Measurements from ENCODE around the gene RGS6. TPM values are rescaled to one million over a fixed set of nuclear protein-coding genes. Genes with fewer than 3 reads are reported as not detected.
"Not testable (repeated sequence)": the region's sequence is repeated elsewhere in the genome, so short reads cannot be mapped to it uniquely, and the experiment has no call there.

Gene RGS6
- total RNA-seq: 2.8 TPM in 2 replicates
- long read RNA-seq, partial matches to known transcripts: 2 of 4 reads
- long read RNA-seq, other reads (novel, unspliced or antisense): 2 of 4 reads

- Mint-ChIP-seq H3K36me3 (ENCODE audit: low read depth) (peaks cover 2% of the 10 kb centered on the region), H3K27me3 (ENCODE audit: low read depth) (peaks cover 55% of the 10 kb centered on the region), H3K9me3 (peaks cover 5% of the 10 kb centered on the region), H3K4me1 (peaks cover 11% of the 10 kb centered on the region), H3K27ac (ENCODE audit: unreplicated experiment) (no peak within 1 kb of the TSS), H3K4me3 (peak within 1 kb of the TSS; percentile 82)
- peak; percentile 50 for TF ChIP-seq CTCF (conservative IDR thresholded peaks at IDR 0.05)
- DNase-seq (ENCODE audit: low read depth, low spot score): peak; percentile 30
Measured at GRCh38 chr14:71932229-71932981, at the start of gene RGS6. Gene RGS6 (plus strand): TSS chr14:71932429.

DNA sequence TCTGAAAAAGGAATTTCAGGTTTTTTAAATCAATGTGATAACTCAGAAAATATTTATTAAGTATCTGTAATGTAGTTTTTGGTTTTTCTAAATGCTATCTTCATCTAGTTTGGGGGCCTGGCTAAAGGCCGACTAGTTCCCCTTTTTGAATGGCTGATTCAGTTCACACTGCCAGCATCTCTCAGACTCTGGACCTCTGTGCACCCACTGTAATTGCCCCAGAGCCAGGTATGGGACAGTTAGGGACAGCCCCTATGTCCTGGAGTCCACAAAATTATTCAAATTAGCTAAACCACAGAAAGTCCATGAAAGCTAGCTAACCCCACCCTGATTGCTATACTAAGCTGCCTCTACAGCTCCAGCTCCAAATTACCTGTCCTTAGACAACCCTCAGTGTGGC, 49.1 kb upstream of the RGS6 start:
- no peak for DNase-seq (ENCODE audit: low read depth, low spot score)
- Mint-ChIP-seq H3K4me3 (no peak overlapping the region), H3K4me1 (no peaks in the 10 kb centered on the region), H3K9me3 (peaks cover 16% of the 10 kb centered on the region), H3K27me3 (ENCODE audit: low read depth) (no peaks in the 10 kb centered on the region), H3K36me3 (ENCODE audit: low read depth) (peaks cover 20% of the 10 kb centered on the region), H3K27ac (ENCODE audit: unreplicated experiment) (no peak overlapping the region)
- no peak for TF ChIP-seq CTCF (conservative IDR thresholded peaks at IDR 0.05)

GRCh38 chr14:71885301-71885700, 46.9 kb upstream of the RGS6 start:
- Mint-ChIP-seq H3K36me3 (ENCODE audit: low read depth) (peaks cover 10% of the 10 kb centered on the region), H3K27me3 (ENCODE audit: low read depth) (no peaks in the 10 kb centered on the region), H3K4me3 (no peak overlapping the region), H3K9me3 (peaks cover 18% of the 10 kb centered on the region), H3K27ac (ENCODE audit: unreplicated experiment) (no peak overlapping the region), H3K4me1 (peaks cover 4% of the 10 kb centered on the region)
- no peak for DNase-seq (ENCODE audit: low read depth, low spot score)
- TF ChIP-seq CTCF (conservative IDR thresholded peaks at IDR 0.05): no peak

DNA sequence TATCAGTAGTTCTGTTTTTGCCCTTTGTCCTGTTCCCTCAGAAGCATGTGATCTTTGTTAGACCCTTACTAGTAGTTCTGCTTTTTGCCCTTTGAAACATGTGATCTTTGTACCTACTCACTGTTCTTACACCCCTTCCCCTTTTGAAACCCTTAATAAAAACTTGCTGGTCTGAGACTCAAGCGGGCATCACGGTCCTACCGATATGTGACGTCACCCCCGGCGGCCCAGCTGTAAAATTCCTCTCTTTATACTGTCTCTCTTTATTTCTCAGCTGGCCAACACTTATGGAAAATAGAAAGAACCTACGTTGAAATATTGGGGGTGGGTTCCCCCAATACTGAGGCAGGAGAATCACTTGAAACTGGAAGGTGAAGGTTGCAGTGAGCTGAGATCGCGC, 44.4 kb upstream of the RGS6 start:
- H3K27ac Mint-ChIP-seq (ENCODE audit: unreplicated experiment); DNase-seq (ENCODE audit: low read depth, low spot score); H3K36me3 Mint-ChIP-seq (ENCODE audit: low read depth); H3K4me1 Mint-ChIP-seq; H3K4me3 Mint-ChIP-seq; H3K27me3 Mint-ChIP-seq (ENCODE audit: low read depth): not testable (repeated sequence)
- H3K9me3 Mint-ChIP-seq: peaks cover 14% of the 10 kb centered on the region

DNA sequence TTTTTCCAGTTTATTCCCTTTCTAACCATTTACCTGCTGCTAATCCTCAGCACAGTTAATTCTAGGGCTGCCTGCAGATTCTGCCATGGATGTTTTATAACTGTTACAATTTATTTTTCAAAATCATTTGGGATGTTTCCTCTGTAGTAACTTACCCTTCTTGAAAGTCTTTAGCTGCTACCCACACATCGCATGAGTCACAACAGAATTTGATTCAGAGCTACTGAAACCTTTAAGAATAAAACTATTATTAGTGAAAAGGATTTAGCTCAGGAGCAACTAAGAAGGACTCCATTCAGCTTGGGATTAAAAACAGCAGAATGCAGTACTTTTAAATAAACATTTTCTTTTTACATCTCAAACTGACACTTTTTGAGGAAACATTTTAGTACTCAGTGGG, 41.7 kb upstream of the RGS6 start:
- no peak for DNase-seq (ENCODE audit: low read depth, low spot score)
- peaks cover 5% of the 10 kb centered on the region for H3K4me1 Mint-ChIP-seq
- peaks cover 14% of the 10 kb centered on the region for H3K9me3 Mint-ChIP-seq
- H3K4me3 Mint-ChIP-seq: no peak overlapping the region
- H3K27ac Mint-ChIP-seq (ENCODE audit: unreplicated experiment): no peak overlapping the region
- no peak for TF ChIP-seq CTCF (conservative IDR thresholded peaks at IDR 0.05)
- peaks cover 7% of the 10 kb centered on the region for H3K36me3 Mint-ChIP-seq (ENCODE audit: low read depth)
- no peaks in the 10 kb centered on the region for H3K27me3 Mint-ChIP-seq (ENCODE audit: low read depth)

DNA sequence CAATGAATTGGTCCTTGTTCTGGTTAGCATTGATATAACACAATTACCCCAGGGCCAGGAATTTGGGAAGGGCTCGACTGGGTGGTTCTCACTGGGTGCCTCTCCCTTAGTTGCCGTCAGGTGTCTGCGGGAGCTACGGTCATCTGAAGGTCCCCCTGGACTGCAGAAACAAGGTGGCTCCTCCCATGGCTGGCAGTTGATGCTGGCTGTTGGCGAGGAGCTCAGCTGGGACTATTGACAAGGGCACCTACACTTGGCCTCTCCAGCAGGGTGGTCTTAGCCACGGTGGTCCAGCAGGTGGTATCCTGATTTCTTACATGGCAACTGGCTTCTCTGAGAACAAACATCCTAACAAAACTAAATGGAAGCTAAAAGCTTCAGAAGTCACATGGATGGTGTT, 41.0 kb upstream of the RGS6 start:
- no peak overlapping the region for H3K4me3 Mint-ChIP-seq
- TF ChIP-seq CTCF (conservative IDR thresholded peaks at IDR 0.05): no peak
- peaks cover 5% of the 10 kb centered on the region for H3K36me3 Mint-ChIP-seq (ENCODE audit: low read depth)
- H3K27me3 Mint-ChIP-seq (ENCODE audit: low read depth): no peaks in the 10 kb centered on the region
- peaks cover 11% of the 10 kb centered on the region for H3K9me3 Mint-ChIP-seq
- H3K4me1 Mint-ChIP-seq: peaks cover 5% of the 10 kb centered on the region
- no peak for DNase-seq (ENCODE audit: low read depth, low spot score)
- no peak overlapping the region for H3K27ac Mint-ChIP-seq (ENCODE audit: unreplicated experiment)

Data from neural crest cell (in vitro differentiated cells).